SW480 (cell line): ENCODE measurements around the gene COX7B.

ENCODE experiments used
- DNase-seq: peaks from one replicate; pipeline ENCODE4 v3.0.0-alpha.2; 2016; ENCODE audit warnings: low spot score

Gene COX7B

GRCh38 chrX:77945910-77946545 is 46.8 kb downstream of the COX7B start:
- no peak for DNase-seq

GRCh38 chrX:77946571-77946970 is 47.3 kb downstream of the COX7B start:
- DNase-seq, result no peak

- DNase-seq, result no peak
Measured at GRCh38 chrX:77949840-77950239, 50.6 kb downstream of the COX7B start.

- no peak for DNase-seq
Measured at GRCh38 chrX:77952173-77952572, 52.9 kb downstream of the COX7B start.

- DNase-seq, result no peak
Measured at GRCh38 chrX:77953302-77953701, 54.0 kb downstream of the COX7B start.

- no peak for DNase-seq
Measured at GRCh38 chrX:77953708-77954107, 54.4 kb downstream of the COX7B start.
